Tibial artery (tissue), 4 donors: Measurements from ENCODE around the gene PPP6R3.

Source experiments
- DNase-seq, 2 donors: peaks; one replicate each; pipeline ENCODE4 v3.0.0-alpha.2; 2019
- H3K27ac ChIP-seq, 2 donors: fragments of 200-600 bp; sonication (generic) in 1 of 2; 1 replicate in 1 of 2; 2 replicates in 1 of 2; pipeline ENCODE4 v1.5.1; 2018 to 2019; ENCODE audit warnings: mild to moderate bottlenecking in 1 of 2
- H3K27me3 ChIP-seq, 2 donors: fragments of 200-600 bp; sonication (generic) in 1 of 2; one replicate each; pipeline versions ENCODE4 v1.5.1 to v1.6.0; 2016 to 2019
- H3K36me3 ChIP-seq, 3 donors: fragments of 200-600 bp; sonication (generic) in 2 of 3; one replicate each; pipeline ENCODE4 v1.5.1; 2016 to 2019; ENCODE audit warnings: mild to moderate bottlenecking in 2 of 3
- H3K4me1 ChIP-seq, 4 donors: fragments of 200-600 bp; sonication (generic) in 2 of 4; 1 replicate in 3 of 4; 2 replicates in 1 of 4; pipeline ENCODE4 v1.5.1; 2016 to 2019
- H3K4me3 ChIP-seq, 2 donors: fragments of 200-600 bp; sonication (generic) in 1 of 2; 1 replicate in 1 of 2; 2 replicates in 1 of 2; pipeline ENCODE4 v1.5.1; 2018 to 2019; ENCODE audit warnings: mild to moderate bottlenecking in 2 of 2
- H3K9me3 ChIP-seq, 3 donors: fragments of 200-600 bp; sonication (generic) in 1 of 3; one replicate each; pipeline ENCODE4 v1.5.1; 2016 to 2019
- intact Hi-C: fragments of 100-400 bp; cut with DNase I; formaldehyde crosslinking; loops from one replicate; pipeline ENCODE4 v1.15.0; 2023; ENCODE audit warnings: low total_unique reads
- TF ChIP-seq, protein P1 (sequence below), 2 experiments: fragments of 200-600 bp in 1 of 2; fragments of 450-650 bp in 1 of 2; IDR thresholded peaks; one replicate each; pipeline ENCODE4 v1.5.1; 2017 to 2019; ENCODE audit warnings: antibody characterized with exemption in 2 of 2, mild to moderate bottlenecking in 1 of 2, moderate library complexity in 1 of 2

Gene PPP6R3

DNA sequence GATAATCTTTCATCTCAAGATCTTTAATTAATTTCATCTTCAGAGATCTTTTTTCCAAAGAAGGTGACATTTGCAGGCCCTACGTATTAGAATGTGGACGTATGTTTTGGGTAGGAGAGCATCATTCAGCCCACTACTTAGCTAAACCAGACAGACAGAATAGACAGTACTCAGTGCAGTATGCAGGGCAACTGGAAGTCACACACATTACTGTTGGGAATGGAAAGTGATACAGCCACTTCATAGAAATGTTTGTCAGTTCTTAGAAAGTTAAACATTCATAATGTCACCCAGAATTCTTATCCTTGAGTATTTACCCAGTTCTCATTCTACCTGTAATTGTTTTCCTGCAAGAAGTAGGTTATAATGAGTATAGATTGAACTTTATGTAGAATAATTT, 102.9 kb downstream of the PPP6R3 start:
- Histone ChIP-seq H3K27ac (no peak overlapping the region), H3K36me3 (peaks cover 38 to 75% (median 49%) of the 10 kb centered on the region in 3 donors), H3K9me3 (no peaks in the 10 kb centered on the region), H3K4me3 (no peak overlapping the region), H3K4me1 (no peaks in the 10 kb centered on the region), H3K27me3 (no peaks in the 10 kb centered on the region)
- intact Hi-C loops, result no loop called here
- TF ChIP-seq, protein P1, sequence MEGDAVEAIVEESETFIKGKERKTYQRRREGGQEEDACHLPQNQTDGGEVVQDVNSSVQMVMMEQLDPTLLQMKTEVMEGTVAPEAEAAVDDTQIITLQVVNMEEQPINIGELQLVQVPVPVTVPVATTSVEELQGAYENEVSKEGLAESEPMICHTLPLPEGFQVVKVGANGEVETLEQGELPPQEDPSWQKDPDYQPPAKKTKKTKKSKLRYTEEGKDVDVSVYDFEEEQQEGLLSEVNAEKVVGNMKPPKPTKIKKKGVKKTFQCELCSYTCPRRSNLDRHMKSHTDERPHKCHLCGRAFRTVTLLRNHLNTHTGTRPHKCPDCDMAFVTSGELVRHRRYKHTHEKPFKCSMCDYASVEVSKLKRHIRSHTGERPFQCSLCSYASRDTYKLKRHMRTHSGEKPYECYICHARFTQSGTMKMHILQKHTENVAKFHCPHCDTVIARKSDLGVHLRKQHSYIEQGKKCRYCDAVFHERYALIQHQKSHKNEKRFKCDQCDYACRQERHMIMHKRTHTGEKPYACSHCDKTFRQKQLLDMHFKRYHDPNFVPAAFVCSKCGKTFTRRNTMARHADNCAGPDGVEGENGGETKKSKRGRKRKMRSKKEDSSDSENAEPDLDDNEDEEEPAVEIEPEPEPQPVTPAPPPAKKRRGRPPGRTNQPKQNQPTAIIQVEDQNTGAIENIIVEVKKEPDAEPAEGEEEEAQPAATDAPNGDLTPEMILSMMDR (IDR thresholded peaks at IDR 0.05), result no peak
- DNase-seq, result no peak

DNA sequence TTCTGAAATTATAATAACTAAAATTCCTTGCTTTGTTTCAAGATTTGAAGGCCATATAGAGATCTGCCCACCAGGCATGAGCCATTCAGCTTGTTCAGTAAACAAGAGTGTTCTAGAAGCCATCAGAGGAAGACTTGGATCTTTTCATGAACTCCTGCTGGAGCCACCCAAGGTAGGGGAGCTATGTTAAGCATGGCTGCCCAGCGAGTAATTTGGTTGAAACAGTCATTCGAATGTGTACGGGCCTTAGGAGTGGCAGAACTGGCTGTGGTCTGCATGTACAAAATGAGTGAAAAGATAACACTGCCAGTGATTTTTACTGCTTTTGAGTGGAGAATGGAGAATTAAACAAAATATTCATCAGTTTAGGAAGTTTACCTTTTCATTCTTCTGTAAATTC, 103.7 kb downstream of the PPP6R3 start:
- no peaks in the 10 kb centered on the region for H3K27me3 ChIP-seq
- H3K27ac ChIP-seq, result no peak overlapping the region
- H3K9me3 ChIP-seq, result no peaks in the 10 kb centered on the region
- TF ChIP-seq, protein P1 (IDR thresholded peaks at IDR 0.05), result no peak
- peaks cover 30 to 74% (median 49%) of the 10 kb centered on the region in 3 donors for H3K36me3 ChIP-seq
- H3K4me1 ChIP-seq, result no peaks in the 10 kb centered on the region
- intact Hi-C loops, result no loop called here
- H3K4me3 ChIP-seq, result no peak overlapping the region
- no peak for DNase-seq

DNA sequence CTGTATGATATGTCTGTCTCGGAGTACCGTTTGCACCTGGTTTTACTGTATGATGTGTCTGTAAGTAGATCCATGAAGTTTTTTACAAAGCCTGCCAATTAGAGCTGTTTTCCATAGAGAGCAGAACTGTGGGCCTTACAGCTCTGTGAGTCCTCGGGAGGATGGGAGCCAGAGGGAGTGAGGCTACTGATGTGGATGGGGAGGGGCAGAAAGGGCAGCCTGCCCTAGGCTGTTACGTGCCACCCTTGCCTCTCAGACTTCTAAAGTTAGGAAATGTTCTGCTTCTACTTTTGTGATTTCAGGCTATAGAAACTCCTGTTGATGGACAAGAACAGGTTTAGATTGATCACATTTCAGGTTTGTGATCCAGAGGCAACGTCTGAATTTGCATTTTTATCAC, 105.2 kb downstream of the PPP6R3 start:
- Histone ChIP-seq H3K4me3 (no peak overlapping the region), H3K27me3 (no peaks in the 10 kb centered on the region), H3K27ac (no peak overlapping the region), H3K9me3 (no peaks in the 10 kb centered on the region), H3K4me1 (no peaks in the 10 kb centered on the region), H3K36me3 (peaks cover 35 to 71% (median 49%) of the 10 kb centered on the region in 3 donors)
- TF ChIP-seq, protein P1 (IDR thresholded peaks at IDR 0.05), result no peak
- intact Hi-C loops, result no loop called here
- no peak for DNase-seq

DNA sequence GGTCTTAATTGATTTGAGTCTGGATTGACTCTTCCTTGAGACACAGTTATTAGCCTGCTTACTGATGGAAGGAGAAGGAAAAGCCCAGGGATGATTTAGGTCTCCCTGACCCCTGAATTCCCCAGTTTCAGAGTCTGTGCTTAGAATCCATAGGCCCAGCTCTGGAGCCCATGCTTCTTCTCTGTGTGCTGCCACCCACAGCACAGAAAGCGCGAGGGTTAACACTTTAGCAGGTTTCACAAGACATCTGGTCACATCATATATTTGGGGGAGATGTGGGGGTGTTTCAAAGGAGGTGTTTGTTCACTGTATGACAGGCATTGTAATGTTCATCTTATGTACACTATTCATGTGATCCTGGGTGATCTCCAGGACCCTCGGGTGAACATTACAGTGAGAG, 107.0 kb downstream of the PPP6R3 start:
- Histone ChIP-seq H3K4me1 (no peaks in the 10 kb centered on the region), H3K27ac (no peak overlapping the region), H3K9me3 (no peaks in the 10 kb centered on the region), H3K4me3 (no peak overlapping the region), H3K36me3 (peaks cover 31 to 81% (median 58%) of the 10 kb centered on the region in 3 donors), H3K27me3 (no peaks in the 10 kb centered on the region)
- TF ChIP-seq, protein P1 (IDR thresholded peaks at IDR 0.05), result no peak
- intact Hi-C loops, result no loop called here
- DNase-seq, result no peak

DNA sequence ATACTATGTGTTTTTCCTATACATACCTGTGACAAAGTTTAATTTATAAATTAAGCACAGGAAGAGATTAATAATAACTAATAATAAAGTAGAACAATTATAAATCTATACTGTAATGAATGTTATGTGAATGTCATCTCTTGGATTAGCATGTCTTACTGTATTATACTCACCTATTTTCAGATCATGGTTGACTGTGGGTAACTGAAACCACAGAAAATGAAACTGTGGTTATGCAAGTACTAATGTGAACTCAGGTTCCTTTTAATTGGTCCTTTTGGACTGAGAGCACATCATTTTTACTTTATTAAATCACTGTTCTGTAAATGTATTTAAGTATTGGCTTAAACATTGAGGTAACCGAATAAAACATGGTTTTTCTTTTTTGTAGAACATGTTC, 108.8 kb downstream of the PPP6R3 start:
- Histone ChIP-seq H3K4me1 (peaks cover 0 to under 1% (median 0%) of the 10 kb centered on the region in 4 donors), H3K36me3 (peaks cover 31 to 85% (median 60%) of the 10 kb centered on the region in 3 donors), H3K27me3 (no peaks in the 10 kb centered on the region), H3K27ac (no peak overlapping the region), H3K4me3 (no peak overlapping the region), H3K9me3 (no peaks in the 10 kb centered on the region)
- TF ChIP-seq, protein P1 (IDR thresholded peaks at IDR 0.05), result no peak
- no peak for DNase-seq
- intact Hi-C loops, result no loop called here

DNA sequence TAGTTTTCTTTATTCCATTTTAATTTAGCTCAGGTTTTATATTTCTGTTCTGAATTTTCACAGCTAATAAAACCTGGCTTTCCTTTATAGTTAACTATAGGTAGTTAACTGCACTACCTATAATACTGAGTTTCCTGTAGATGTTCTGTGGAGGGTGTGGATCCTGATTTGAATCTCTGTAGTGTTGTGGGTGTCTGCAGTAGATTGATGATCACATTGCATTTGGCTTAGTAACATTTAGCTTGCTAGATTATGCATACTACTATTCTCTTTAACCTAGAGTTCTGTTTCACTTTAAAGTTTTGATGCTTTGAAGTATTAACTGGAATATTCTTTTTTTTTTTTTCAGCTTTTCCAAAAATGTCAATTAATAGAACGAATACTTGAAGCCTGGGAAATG, 110.1 kb downstream of the PPP6R3 start:
- H3K27ac ChIP-seq, result no peak overlapping the region
- DNase-seq, result no peak
- intact Hi-C loops, result no loop called here

More for the DNA sequence above, 110.1 kb downstream of the PPP6R3 start:
- TF ChIP-seq, protein P1 (IDR thresholded peaks at IDR 0.05), result no peak
- H3K27me3 ChIP-seq, result no peaks in the 10 kb centered on the region
- no peaks in the 10 kb centered on the region for H3K9me3 ChIP-seq
- peaks cover 0 to 12% (median 0%) of the 10 kb centered on the region in 4 donors for H3K4me1 ChIP-seq
- H3K4me3 ChIP-seq, result no peak overlapping the region
- peaks cover 34 to 85% (median 50%) of the 10 kb centered on the region in 3 donors for H3K36me3 ChIP-seq
